Renal cortex interstitium (tissue), 11 donors: ENCODE results near the gene SLCO4A1. TPM values are rescaled to one million over a fixed set of nuclear protein-coding genes. Genes with fewer than 3 reads are reported as not detected.

Experiments used
- DNase-seq, 11 donors: peaks; one replicate each; pipeline ENCODE4 v3.0.0-alpha.2; 2013; ENCODE audit warnings: low read depth in 9 of 11, low spot score in 4 of 11; ENCODE audit errors: extremely low read depth in 1 of 11
- polyA plus RNA-seq, 3 donors: library from polyadenylated mRNA; unstranded; fragments of 120-200 nt; gene quantifications; one replicate each; pipeline ENCODE4 v1.2.1, GENCODE V29; 2013; ENCODE audit not compliant: insufficient read length in 3 of 3

The SLCO4A1 gene
- polyA plus RNA-seq, 3 donors = 3.3 to 20.5 (median 4.2) TPM

GRCh38 chr20:62605236-62605943, 36.9 kb upstream of the SLCO4A1 start:
- DNase-seq = no peak

- DNase-seq = no peak
Observed at GRCh38 chr20:62606016-62606415, 36.3 kb upstream of the SLCO4A1 start.

GRCh38 chr20:62606551-62607201, 35.6 kb upstream of the SLCO4A1 start:
- DNase-seq = peak in 1 of 11 donors; percentile 53

- DNase-seq = no peak
Observed at GRCh38 chr20:62607366-62608217, 34.7 kb upstream of the SLCO4A1 start.

- DNase-seq = no peak
Observed at GRCh38 chr20:62608218-62608565, 34.1 kb upstream of the SLCO4A1 start.

GRCh38 chr20:62609279-62609720, 33.0 kb upstream of the SLCO4A1 start:
- DNase-seq = no peak

GRCh38 chr20:62609811-62610757, 32.2 kb upstream of the SLCO4A1 start:
- no peak for DNase-seq

GRCh38 chr20:62611012-62611411, 31.3 kb upstream of the SLCO4A1 start:
- DNase-seq = no peak

GRCh38 chr20:62611819-62612218, 30.5 kb upstream of the SLCO4A1 start:
- no peak for DNase-seq

GRCh38 chr20:62614085-62614960, 28.0 kb upstream of the SLCO4A1 start:
- DNase-seq = no peak

GRCh38 chr20:62614961-62615680, 27.2 kb upstream of the SLCO4A1 start:
- DNase-seq = no peak

- DNase-seq = no peak
Observed at GRCh38 chr20:62615750-62616251, 26.5 kb upstream of the SLCO4A1 start.

- DNase-seq = peak in 3 of 11 donors; percentile 57 to 69 (median 62)
Observed at GRCh38 chr20:62616728-62617621, 25.3 kb upstream of the SLCO4A1 start.

- DNase-seq = no peak
Observed at GRCh38 chr20:62617711-62618483, 24.4 kb upstream of the SLCO4A1 start.
